Panc1 (cell line): ENCODE results near the gene TLE4.

Source experiments
- CTCF ChIP-seq: fragments of 450-650 bp; IDR thresholded peaks from 2 replicates; pipeline ENCODE4 v1.5.1; 2017; ENCODE audit warnings: mild to moderate bottlenecking
- POLR2AphosphoS5 ChIP-seq: IDR thresholded peaks from 2 replicates; pipeline ENCODE4 v1.6.1; 2012; ENCODE audit warnings: mild to moderate bottlenecking, low read depth, low read length, moderate library complexity
- SIN3A ChIP-seq: IDR thresholded peaks from 2 replicates; pipeline ENCODE4 v1.6.1; 2012; ENCODE audit warnings: low read depth, mild to moderate bottlenecking, low read length, moderate library complexity, borderline replicate concordance; ENCODE audit not compliant: insufficient read depth
- TF ChIP-seq, protein P1 (sequence below), 2 experiments: IDR thresholded peaks; 2 replicates each; pipeline ENCODE4 v1.6.1; 2011 to 2012; ENCODE audit warnings: low read depth in 2 of 2, control low read depth in 1 of 2, low read length in 1 of 2, mild to moderate bottlenecking in 1 of 2, moderate library complexity in 1 of 2; ENCODE audit not compliant: insufficient read depth in 1 of 2

DNA sequence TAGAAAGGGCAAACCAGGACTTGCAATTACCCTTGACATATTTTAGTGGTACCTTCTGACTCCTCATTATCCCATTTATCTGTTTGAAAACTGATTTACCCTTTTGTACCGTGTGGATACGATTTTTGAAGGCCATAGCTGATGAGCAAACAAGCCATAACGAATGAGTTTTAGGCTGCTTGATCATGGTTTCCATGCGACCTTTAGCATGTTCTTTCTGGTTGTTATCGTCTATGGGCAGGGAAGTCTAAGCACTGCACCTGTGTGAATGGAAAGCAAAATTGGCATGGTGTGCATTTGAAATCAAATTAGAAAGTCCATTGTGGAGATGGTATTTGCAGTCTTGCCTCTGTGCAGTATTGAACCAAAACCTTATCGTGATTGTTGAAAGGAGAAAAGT lies 127.7 kb downstream of the TLE4 start:
- no peak for TF ChIP-seq POLR2AphosphoS5
- TF ChIP-seq CTCF = no peak
- no peak for TF ChIP-seq SIN3A
- TF ChIP-seq, protein P1, sequence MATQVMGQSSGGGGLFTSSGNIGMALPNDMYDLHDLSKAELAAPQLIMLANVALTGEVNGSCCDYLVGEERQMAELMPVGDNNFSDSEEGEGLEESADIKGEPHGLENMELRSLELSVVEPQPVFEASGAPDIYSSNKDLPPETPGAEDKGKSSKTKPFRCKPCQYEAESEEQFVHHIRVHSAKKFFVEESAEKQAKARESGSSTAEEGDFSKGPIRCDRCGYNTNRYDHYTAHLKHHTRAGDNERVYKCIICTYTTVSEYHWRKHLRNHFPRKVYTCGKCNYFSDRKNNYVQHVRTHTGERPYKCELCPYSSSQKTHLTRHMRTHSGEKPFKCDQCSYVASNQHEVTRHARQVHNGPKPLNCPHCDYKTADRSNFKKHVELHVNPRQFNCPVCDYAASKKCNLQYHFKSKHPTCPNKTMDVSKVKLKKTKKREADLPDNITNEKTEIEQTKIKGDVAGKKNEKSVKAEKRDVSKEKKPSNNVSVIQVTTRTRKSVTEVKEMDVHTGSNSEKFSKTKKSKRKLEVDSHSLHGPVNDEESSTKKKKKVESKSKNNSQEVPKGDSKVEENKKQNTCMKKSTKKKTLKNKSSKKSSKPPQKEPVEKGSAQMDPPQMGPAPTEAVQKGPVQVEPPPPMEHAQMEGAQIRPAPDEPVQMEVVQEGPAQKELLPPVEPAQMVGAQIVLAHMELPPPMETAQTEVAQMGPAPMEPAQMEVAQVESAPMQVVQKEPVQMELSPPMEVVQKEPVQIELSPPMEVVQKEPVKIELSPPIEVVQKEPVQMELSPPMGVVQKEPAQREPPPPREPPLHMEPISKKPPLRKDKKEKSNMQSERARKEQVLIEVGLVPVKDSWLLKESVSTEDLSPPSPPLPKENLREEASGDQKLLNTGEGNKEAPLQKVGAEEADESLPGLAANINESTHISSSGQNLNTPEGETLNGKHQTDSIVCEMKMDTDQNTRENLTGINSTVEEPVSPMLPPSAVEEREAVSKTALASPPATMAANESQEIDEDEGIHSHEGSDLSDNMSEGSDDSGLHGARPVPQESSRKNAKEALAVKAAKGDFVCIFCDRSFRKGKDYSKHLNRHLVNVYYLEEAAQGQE (IDR thresholded peaks at IDR 0.05; ENCODE audit: insufficient read depth in 1 of 2, low read depth in 2 of 2, low read length in 1 of 2) = no peak
